T-cell (primary cell): ENCODE measurements around the gene ABI3. TPM values are rescaled to one million over a fixed set of nuclear protein-coding genes. Genes with fewer than 3 reads are reported as not detected.

Experiments used
- ATAC-seq, 4 experiments: fragments of 200-7000 bp in 3 of 4; fragments of 150-1000 bp in 1 of 4; cut with Tn5 transposase; replicated peaks in 1 of 4; 1 replicate in 3 of 4; 2 replicates in 1 of 4; pipeline ENCODE4 v1.10.0; 2021; ENCODE audit warnings: moderate library complexity in 3 of 4, mild to moderate bottlenecking in 2 of 4, moderate number of reproducible peaks in 1 of 4
- CTCF ChIA-PET, 2 donors: fragments of 300-600 bp; sonication (Branson Sonifier 250); formaldehyde crosslinking; loops; one replicate each; lab custom pipeline; 2022; ENCODE audit warnings: antibody characterized with exemption in 2 of 2; lab: Charles Lee
- POLR2A ChIA-PET, 2 donors: fragments of 300-600 bp; sonication (Branson Sonifier 250); formaldehyde crosslinking; loops; one replicate each; lab custom pipeline; 2022; ENCODE audit warnings: antibody characterized with exemption in 2 of 2; lab: Charles Lee
- DNase-seq, 35 experiments: peaks; one replicate each; pipeline versions ENCODE4 v3.0.0 to v3.0.0-alpha.2; 2013 to 2023
- H3K27ac ChIP-seq: one replicate; pipeline ENCODE4 v1.5.1; 2013; ENCODE audit warnings: low read length
- H3K27me3 ChIP-seq, 2 experiments: replicated peaks in 1 of 2; 1 replicate in 1 of 2; 2 replicates in 1 of 2; pipeline versions ENCODE4 v1.6.1 to v1.7.0; 2013; ENCODE audit warnings: low read length in 1 of 2, mixed read lengths in 1 of 2; ENCODE audit not compliant: control insufficient read depth in 2 of 2, insufficient read depth in 2 of 2; ENCODE audit errors: extremely low read depth in 1 of 2
- H3K36me3 ChIP-seq, 2 donors: 1 replicate in 1 of 2; 2 replicates in 1 of 2; pipeline versions ENCODE4 v1.6.1 to v1.7.0; 2013; ENCODE audit warnings: low read length in 1 of 2; ENCODE audit not compliant: control insufficient read depth in 2 of 2, insufficient read depth in 1 of 2; ENCODE audit errors: extremely low read depth in 1 of 2
- H3K4me1 ChIP-seq, 2 experiments: 1 replicate in 1 of 2; 2 replicates in 1 of 2; pipeline versions ENCODE4 v1.6.1 to v1.7.0; 2013; ENCODE audit warnings: low read length in 2 of 2, mixed read lengths in 1 of 2; ENCODE audit not compliant: insufficient read depth in 2 of 2, control insufficient read depth in 1 of 2; ENCODE audit errors: extremely low read depth in 1 of 2
- H3K4me3 ChIP-seq, 2 donors: 1 replicate in 1 of 2; 2 replicates in 1 of 2; pipeline versions ENCODE4 v1.5.1 to v1.7.0; 2013; ENCODE audit warnings: mild to moderate bottlenecking in 2 of 2, low read length in 1 of 2, moderate library complexity in 1 of 2; ENCODE audit not compliant: control insufficient read depth in 1 of 2; ENCODE audit errors: extremely low read depth in 1 of 2
- H3K9me3 ChIP-seq: 2 replicates; pipeline ENCODE4 v1.7.0; 2013
- H3K27ac Mint-ChIP-seq, 2 donors: one replicate each; pipeline ENCODE4 v1.8.0; 2020 to 2021; ENCODE audit warnings: mild to moderate bottlenecking in 2 of 2, mixed read lengths in 2 of 2
- H3K27me3 Mint-ChIP-seq, 2 donors: one replicate each; pipeline ENCODE4 v1.8.0; 2021 to 2022; ENCODE audit warnings: mixed read lengths in 2 of 2
- H3K36me3 Mint-ChIP-seq: one replicate; pipeline ENCODE4 v1.8.0; 2021; ENCODE audit warnings: mixed read lengths
- H3K4me1 Mint-ChIP-seq, 3 donors: one replicate each; pipeline ENCODE4 v1.8.0; 2020 to 2022; ENCODE audit warnings: mixed read lengths in 3 of 3, mild to moderate bottlenecking in 1 of 3
- H3K4me3 Mint-ChIP-seq, 3 donors: one replicate each; pipeline ENCODE4 v1.8.0; 2020 to 2022; ENCODE audit warnings: mild to moderate bottlenecking in 3 of 3, mixed read lengths in 3 of 3, moderate library complexity in 3 of 3
- H3K9me3 Mint-ChIP-seq, 3 donors: one replicate each; pipeline ENCODE4 v1.8.0; 2020 to 2022; ENCODE audit warnings: mixed read lengths in 3 of 3
- WGBS: methylation state at CpG from one replicate; pipeline ENCODE4 v1.1.5; 2013; ENCODE audit warnings: missing lambda C conversion rate; ENCODE audit not compliant: insufficient coverage; 5-methylcytosine and 5-hydroxymethylcytosine counted together
- total RNA-seq, 35 experiments: library from RNA in 6 of 35; stranded (reverse) in 6 of 35; fragments of 120-200 nt in 1 of 35; gene quantifications; one replicate each; pipeline versions ENCODE4 v1.2.1 to v1.2.4 and lab custom pipeline; 2013 to 2026

The ABI3 gene
- total RNA-seq, 5 donors from 2014 or later (not counting 1 experiment from before 2014, with no cell fraction given) = 10.4 to 21.7 (median 18.3) TPM

DNA sequence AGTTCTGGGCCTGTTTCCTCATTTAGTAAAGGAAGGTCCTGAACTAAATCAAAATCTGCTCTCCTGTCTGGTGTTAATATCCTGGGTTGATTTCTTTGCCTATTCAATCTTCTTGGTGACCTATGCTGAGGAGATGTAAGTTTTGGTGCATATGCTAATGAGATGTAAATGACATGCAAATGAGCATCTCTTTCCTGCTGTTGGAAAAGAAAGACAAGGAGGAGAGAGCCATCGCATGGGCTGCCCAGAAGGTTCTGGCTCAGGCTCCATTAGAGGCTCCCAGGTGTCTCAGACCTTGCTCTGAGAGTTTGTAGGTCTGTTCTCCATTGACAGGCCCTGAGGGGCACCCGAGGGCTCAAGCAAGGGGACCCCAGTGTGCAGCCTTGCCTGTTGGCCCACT, 3.3 kb downstream of the ABI3 start:
- CTCF ChIA-PET = no interaction called here
- peak overlapping the region; percentile 21 to 92 (median 59) for H3K4me3 Mint-ChIP-seq

DNA sequence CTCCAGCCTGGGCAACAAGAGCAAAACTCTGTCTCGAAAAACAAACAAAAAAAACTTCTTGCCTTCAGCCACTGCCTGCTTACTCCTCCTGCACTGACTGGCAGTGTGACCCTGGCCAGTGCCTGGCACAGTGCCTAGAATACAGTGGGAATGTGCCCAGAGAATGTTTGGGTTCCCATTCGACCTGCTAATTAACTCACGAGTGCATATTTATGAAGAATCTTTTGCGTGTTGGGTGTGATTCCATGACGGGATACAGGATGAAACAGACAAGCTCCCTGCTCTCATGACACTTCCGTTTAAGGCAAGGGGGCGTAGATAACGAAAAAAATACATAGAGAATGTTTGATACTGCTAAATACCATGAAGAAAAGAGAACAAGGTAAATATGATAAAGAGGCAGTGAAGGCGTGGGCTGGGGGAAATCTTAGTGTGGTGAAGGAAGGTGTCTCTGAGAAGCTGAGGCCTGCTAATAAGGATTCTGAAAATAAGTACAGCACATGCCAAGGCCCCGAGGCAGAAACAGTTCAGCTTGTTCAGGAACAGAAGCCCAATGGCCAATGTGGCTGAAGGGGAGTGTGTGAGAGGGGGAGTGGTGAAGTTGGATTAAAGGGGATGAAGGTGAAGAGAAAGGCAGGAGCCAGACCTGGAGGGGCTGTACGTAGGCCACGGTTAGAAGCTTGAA, 4.3 kb downstream of the ABI3 start:
- Histone ChIP-seq H3K4me1 (peaks cover 57 to 100% of the 10 kb centered on the region in 2 experiments), H3K27ac (peak overlapping the region; percentile 10), H3K27me3 (no peaks in the 10 kb centered on the region), H3K9me3 (no peaks in the 10 kb centered on the region), H3K36me3 (peaks cover 0 to 15% of the 10 kb centered on the region in 2 donors), H3K4me3 (no peak overlapping the region)
- CTCF ChIA-PET = interaction anchor here (0.6 to 0.7 kb wide), 4 partner anchors 9 to 356 kb away, joined by 3 to 4 read pairs (median 4); no protein-coding TSS in a partner anchor
- POLR2A ChIA-PET = interaction anchor here (0.5 to 1.1 kb wide), 4 partner anchors 22 to 1387 kb away, joined by 3 to 4 read pairs (median 3); no protein-coding TSS in a partner anchor
- Mint-ChIP-seq H3K27ac (peak overlapping the region; percentile 92 to 93), H3K36me3 (peaks cover 8% of the 10 kb centered on the region), H3K4me3 (peak overlapping the region; percentile 2 to 92 (median 29)), H3K4me1 (peaks cover 90 to 93% (median 91%) of the 10 kb centered on the region in 3 donors), H3K9me3 (no peaks in the 10 kb centered on the region), H3K27me3 (no peaks in the 10 kb centered on the region)
- ATAC-seq (no peak), DNase-seq (peak in 1 of 35 experiments; percentile 34)
- WGBS = 31% methylated on average over 5 of the region's 12 CpGs

More for the DNA sequence above, 3.3 kb downstream of the ABI3 start:
- Mint-ChIP-seq H3K27me3 (no peaks in the 10 kb centered on the region), H3K4me1 (peaks cover 90 to 96% (median 91%) of the 10 kb centered on the region in 3 donors), H3K27ac (peak overlapping the region; percentile 83 to 93), H3K9me3 (no peaks in the 10 kb centered on the region), H3K36me3 (peaks cover 6% of the 10 kb centered on the region)
- ATAC-seq = no peak
- DNase-seq = no peak
- H3K9me3 ChIP-seq = no peaks in the 10 kb centered on the region
- peak overlapping the region; percentile 50 for H3K27ac ChIP-seq
- no peaks in the 10 kb centered on the region for H3K27me3 ChIP-seq
- WGBS = 75% methylated on average over 1 of the region's 2 CpGs
- H3K4me3 ChIP-seq = peak overlapping the region in 1 of 2 donors; percentile 17
- POLR2A ChIA-PET = no interaction called here
- H3K4me1 ChIP-seq = peaks cover 61 to 100% of the 10 kb centered on the region in 2 experiments
- H3K36me3 ChIP-seq = peaks cover 0 to 15% of the 10 kb centered on the region in 2 donors

DNA sequence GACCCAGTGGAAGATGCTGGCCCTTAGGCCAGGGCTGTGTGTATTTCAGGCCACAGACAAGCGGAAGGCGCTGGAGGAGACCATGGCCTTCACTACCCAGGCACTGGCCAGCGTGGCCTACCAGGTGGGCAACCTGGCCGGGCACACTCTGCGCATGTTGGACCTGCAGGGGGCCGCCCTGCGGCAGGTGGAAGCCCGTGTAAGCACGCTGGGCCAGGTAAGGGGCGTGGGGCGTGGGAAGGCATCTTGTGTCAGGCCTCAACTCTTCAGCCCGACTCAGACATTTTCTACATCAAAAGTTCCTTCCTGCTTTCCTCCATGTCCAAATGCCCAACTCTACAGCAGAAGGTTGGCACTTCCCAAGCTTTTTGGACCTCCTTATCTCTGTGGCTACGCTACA, 6.0 kb downstream of the ABI3 start:
- Histone ChIP-seq H3K27ac (peak overlapping the region; percentile 55), H3K4me1 (peaks cover 54 to 95% of the 10 kb centered on the region in 2 experiments), H3K4me3 (no peak overlapping the region), H3K27me3 (no peaks in the 10 kb centered on the region), H3K36me3 (peaks cover 0 to 23% of the 10 kb centered on the region in 2 donors), H3K9me3 (no peaks in the 10 kb centered on the region)
- POLR2A ChIA-PET = no interaction called here
- Mint-ChIP-seq H3K27ac (peak overlapping the region; percentile 83 to 92), H3K4me1 (peaks cover 77 to 79% (median 79%) of the 10 kb centered on the region in 3 donors), H3K4me3 (peak overlapping the region in 1 of 3 donors; percentile 88), H3K27me3 (no peaks in the 10 kb centered on the region), H3K36me3 (peaks cover 8% of the 10 kb centered on the region), H3K9me3 (no peaks in the 10 kb centered on the region)
- DNase-seq (no peak), ATAC-seq (no peak)
- 73% methylated on average over 12 of the region's 13 CpGs for WGBS
- CTCF ChIA-PET = interaction anchor here in 1 of 2 donors (1.1 kb wide), 1 partner anchor 12 kb away, joined by 3 read pairs; no protein-coding TSS in a partner anchor

DNA sequence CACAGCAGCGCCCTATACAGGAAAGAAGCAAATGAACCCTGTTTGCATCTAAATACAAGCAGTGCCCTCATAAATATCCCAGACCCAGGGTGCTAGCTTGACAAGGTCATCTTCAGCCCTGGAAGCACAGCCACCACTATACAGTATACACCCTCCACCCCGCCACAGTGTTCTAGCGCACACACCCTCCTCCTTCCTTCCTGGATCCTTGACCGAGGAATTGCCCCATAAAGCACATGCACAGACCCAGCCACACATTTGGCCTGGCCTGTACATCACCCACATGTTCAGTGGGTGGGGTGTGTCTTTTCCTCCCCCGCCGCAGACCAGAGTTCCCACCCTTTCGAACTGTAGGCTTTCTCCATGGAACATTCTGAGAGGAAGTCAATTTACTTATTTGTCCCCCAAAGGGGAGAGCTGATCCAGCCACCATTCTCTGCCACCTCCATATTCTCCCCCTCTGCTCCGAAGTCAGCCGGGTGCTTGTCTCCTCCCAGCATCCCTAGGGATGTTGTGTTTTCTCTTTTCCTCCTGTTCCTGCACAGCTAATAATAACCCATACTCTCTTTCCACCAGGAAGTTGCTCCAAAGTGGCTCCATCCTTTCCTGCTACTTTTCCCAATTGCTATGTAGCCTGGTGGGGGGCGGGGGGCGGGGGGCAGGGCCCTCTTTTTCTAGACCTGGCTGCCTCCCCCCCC, 6.6 kb downstream of the ABI3 start:
- POLR2A ChIA-PET = interaction anchor here in 1 of 2 donors (0.6 kb wide), 1 partner anchor 524 kb away, joined by 3 read pairs; no protein-coding TSS in a partner anchor

DNA sequence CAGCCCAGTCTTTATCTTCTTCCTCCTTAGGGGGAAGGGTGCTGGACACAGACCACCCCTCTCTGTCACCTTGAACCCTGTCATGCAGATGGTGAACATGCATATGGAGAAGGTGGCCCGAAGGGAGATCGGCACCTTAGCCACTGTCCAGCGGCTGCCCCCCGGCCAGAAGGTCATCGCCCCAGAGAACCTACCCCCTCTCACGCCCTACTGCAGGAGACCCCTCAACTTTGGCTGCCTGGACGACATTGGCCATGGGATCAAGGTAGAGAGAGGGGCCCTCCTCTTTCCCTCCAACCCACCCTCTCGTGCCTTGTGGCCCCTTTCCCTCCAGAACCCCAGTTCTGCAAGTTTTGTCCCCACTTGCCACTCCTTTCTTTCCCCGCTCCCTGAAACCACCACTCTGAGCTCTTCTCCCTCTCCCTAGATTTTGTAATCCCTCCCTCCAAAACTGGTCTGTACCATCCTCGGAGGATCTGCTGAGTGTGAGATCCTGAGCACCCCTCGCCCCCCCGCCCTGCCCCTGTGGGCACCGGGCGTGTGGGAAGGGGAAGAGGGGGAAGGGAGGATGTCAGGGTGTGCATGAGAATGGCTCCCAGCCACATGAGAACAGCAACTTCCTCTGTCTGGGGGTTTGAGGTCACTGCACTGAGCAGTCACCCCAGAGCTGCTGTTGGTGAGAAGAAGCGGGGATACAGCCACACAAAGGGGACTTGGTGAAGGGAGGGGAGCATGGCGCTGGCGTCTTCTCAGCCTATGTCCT, 7.3 kb downstream of the ABI3 start:
- ChIA-PET POLR2A (interaction anchor here in 1 of 2 donors (0.6 to 0.8 kb wide), 3 partner anchors 9 to 25 kb away, joined by 4 to 6 read pairs (median 5); no protein-coding TSS in a partner anchor), CTCF (interaction anchor here in 1 of 2 donors (0.6 to 1.2 kb wide), 3 partner anchors 9 to 41 kb away, joined by 3 to 8 read pairs (median 5); no protein-coding TSS in a partner anchor)
- ATAC-seq (peak; percentile 87 to 91 (median 90)), DNase-seq (peak; percentile 45 to 91 (median 75))
- no peaks in the 10 kb centered on the region for H3K9me3 ChIP-seq
- 6% methylated on average over 6 of the region's 17 CpGs for WGBS
- Mint-ChIP-seq H3K9me3 (no peaks in the 10 kb centered on the region), H3K4me1 (peaks cover 64 to 73% (median 71%) of the 10 kb centered on the region in 3 donors), H3K36me3 (peaks cover 18% of the 10 kb centered on the region), H3K27me3 (no peaks in the 10 kb centered on the region), H3K4me3 (peak overlapping the region; percentile 64 to 88 (median 71)), H3K27ac (peak overlapping the region; percentile 90 to 93)
- H3K36me3 ChIP-seq = peaks cover 0 to 36% of the 10 kb centered on the region in 2 donors
- no peaks in the 10 kb centered on the region for H3K27me3 ChIP-seq
- H3K4me3 ChIP-seq = peak overlapping the region; percentile 16 to 18
- peak overlapping the region; percentile 81 for H3K27ac ChIP-seq
- H3K4me1 ChIP-seq = peaks cover 47 to 94% of the 10 kb centered on the region in 2 experiments

More for the DNA sequence above, 6.6 kb downstream of the ABI3 start:
- no peaks in the 10 kb centered on the region for H3K9me3 Mint-ChIP-seq
- WGBS = 60% methylated on average over 1 of the region's 11 CpGs
- Histone ChIP-seq H3K4me3 (no peak overlapping the region), H3K27ac (peak overlapping the region; percentile 55), H3K27me3 (no peaks in the 10 kb centered on the region), H3K36me3 (peaks cover 0 to 29% of the 10 kb centered on the region in 2 donors), H3K4me1 (peaks cover 53 to 94% of the 10 kb centered on the region in 2 experiments), H3K9me3 (no peaks in the 10 kb centered on the region)
- peaks cover 13% of the 10 kb centered on the region for H3K36me3 Mint-ChIP-seq
- H3K4me1 Mint-ChIP-seq = peaks cover 71 to 77% (median 74%) of the 10 kb centered on the region in 3 donors
- DNase-seq = peak in 1 of 35 experiments; percentile 42
- CTCF ChIA-PET = interaction anchor here in 1 of 2 donors (1.1 kb wide), 1 partner anchor 12 kb away, joined by 3 read pairs; no protein-coding TSS in a partner anchor
- no peak for ATAC-seq
- H3K27me3 Mint-ChIP-seq = no peaks in the 10 kb centered on the region
- peak overlapping the region; percentile 1 to 88 (median 3) for H3K4me3 Mint-ChIP-seq
- peak overlapping the region; percentile 83 to 85 for H3K27ac Mint-ChIP-seq
